WI38 (cell line): ENCODE results near the gene RNF169.
A peak's percentile ranks its signal among the peaks of the same experiment; 100 is the strongest.
"Not testable (repeated sequence)": the region's sequence is repeated elsewhere in the genome, so short reads cannot be mapped to it uniquely, and the experiment has no call there.

Experiments
- H3K4me3 ChIP-seq: 2 replicates; pipeline ENCODE4 v1.5.1; 2011; ENCODE audit warnings: low read depth, mild to moderate bottlenecking, control low read depth, low read length
- TF ChIP-seq, protein P1 (sequence below): IDR thresholded peaks from 2 replicates; pipeline ENCODE4 v1.5.1; 2012; ENCODE audit warnings: low read depth, mild to moderate bottlenecking, control low read depth, low read length

Gene RNF169

GRCh38 chr11:74754507-74755252 lies 6.0 kb downstream of the RNF169 start:
- TF ChIP-seq, protein P1, sequence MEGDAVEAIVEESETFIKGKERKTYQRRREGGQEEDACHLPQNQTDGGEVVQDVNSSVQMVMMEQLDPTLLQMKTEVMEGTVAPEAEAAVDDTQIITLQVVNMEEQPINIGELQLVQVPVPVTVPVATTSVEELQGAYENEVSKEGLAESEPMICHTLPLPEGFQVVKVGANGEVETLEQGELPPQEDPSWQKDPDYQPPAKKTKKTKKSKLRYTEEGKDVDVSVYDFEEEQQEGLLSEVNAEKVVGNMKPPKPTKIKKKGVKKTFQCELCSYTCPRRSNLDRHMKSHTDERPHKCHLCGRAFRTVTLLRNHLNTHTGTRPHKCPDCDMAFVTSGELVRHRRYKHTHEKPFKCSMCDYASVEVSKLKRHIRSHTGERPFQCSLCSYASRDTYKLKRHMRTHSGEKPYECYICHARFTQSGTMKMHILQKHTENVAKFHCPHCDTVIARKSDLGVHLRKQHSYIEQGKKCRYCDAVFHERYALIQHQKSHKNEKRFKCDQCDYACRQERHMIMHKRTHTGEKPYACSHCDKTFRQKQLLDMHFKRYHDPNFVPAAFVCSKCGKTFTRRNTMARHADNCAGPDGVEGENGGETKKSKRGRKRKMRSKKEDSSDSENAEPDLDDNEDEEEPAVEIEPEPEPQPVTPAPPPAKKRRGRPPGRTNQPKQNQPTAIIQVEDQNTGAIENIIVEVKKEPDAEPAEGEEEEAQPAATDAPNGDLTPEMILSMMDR = no peak
- H3K4me3 ChIP-seq = peak overlapping the region; percentile 43

- H3K4me3 ChIP-seq = peak overlapping the region; percentile 7; the same call in 1 of the 2 replicates
- TF ChIP-seq, protein P1 = no peak
Observed at GRCh38 chr11:74755395-74755995, 6.8 kb downstream of the RNF169 start.

GRCh38 chr11:74756571-74756970 lies 7.9 kb downstream of the RNF169 start:
- H3K4me3 ChIP-seq = no peak overlapping the region
- TF ChIP-seq, protein P1 = no peak

GRCh38 chr11:74766905-74767304 lies 18.3 kb downstream of the RNF169 start:
- H3K4me3 ChIP-seq = no peak overlapping the region
- TF ChIP-seq, protein P1 = no peak

- H3K4me3 ChIP-seq = not testable (repeated sequence)
Observed at GRCh38 chr11:74768172-74768651, 19.6 kb downstream of the RNF169 start.

DNA sequence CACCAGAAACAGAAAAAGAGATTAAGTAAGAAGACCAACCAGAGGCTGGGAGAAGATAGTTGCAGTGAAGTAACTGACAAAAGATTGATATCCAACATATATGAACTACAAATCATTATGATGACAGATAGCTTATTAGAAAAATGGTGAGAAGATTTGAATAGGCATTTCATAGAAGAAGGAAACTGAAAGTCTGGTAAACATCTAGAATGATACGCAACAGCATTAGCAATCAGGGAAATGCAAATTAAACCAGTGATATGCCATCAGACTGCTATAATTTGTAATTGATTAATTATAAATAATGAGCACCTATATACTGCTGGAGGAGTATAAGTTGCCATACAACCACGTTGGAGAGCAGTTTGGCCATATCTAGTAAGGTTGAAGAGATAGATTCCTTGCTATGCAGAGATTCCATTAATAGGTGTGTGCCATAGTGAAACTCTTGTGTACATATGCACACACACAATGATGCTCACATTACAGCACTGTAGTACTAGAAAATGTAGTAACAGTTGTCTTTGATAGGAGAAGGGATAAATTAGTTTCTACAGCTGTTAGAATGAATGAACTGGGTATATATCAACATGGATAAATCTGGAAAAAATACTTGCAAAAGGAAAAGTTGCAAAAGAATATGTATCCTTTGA lies 20.5 kb downstream of the RNF169 start:
- no peak overlapping the region for H3K4me3 ChIP-seq
- TF ChIP-seq, protein P1 = no peak

DNA sequence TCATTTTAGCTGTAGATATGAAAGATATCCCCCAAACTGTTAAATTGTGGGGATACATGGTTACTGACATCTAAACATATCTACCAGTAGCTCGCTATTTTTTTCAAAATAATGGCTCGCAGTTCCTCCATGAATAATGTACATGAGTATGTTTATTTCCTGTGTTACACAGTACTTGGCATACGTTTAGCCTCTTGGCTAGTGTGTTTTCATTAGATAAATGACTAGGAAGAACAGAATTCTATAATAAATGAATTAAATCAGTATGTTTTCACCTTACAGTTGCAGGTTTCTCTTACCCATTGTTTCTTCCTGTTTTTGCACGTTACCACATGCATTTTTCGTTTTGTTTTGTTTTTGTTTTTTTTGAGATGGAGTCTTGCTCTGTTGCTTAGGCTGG lies 21.8 kb downstream of the RNF169 start:
- TF ChIP-seq, protein P1 = no peak
- H3K4me3 ChIP-seq = no peak overlapping the region
